Measurements from ENCODE around the gene ADGRE3. TPM values are rescaled to one million over a fixed set of nuclear protein-coding genes. Genes with fewer than 3 reads are reported as not detected.
"Not testable (repeated sequence)": the region's sequence is repeated elsewhere in the genome, so short reads cannot be mapped to it uniquely, and the experiment has no call there.

Gene ADGRE3
- total RNA-seq, 2 donors from 2014 or later, result not detected

GRCh38 chr19:14613399-14614098 is 61.1 kb downstream of the ADGRE3 start:
- intact Hi-C loops (cut with DNase I, micrococcal nuclease); DNase-seq; ATAC-seq: not testable (repeated sequence)

- ATAC-seq (no peak), DNase-seq (no peak)
- intact Hi-C loops (cut with DNase I, micrococcal nuclease), result no loop called here
These were observed 62.0 kb downstream of the ADGRE3 start for GRCh38 chr19:14612657-14613056.

GRCh38 chr19:14612242-14612641 is 62.4 kb downstream of the ADGRE3 start:
- DNase-seq; intact Hi-C loops (cut with DNase I, micrococcal nuclease); ATAC-seq: not testable (repeated sequence)

GRCh38 chr19:14611051-14611450 is 63.6 kb downstream of the ADGRE3 start:
- ATAC-seq, result no peak
- DNase-seq, result no peak
- intact Hi-C loops (cut with DNase I, micrococcal nuclease), result no loop called here

- no peak for ATAC-seq
- DNase-seq, result no peak
- intact Hi-C loops (cut with DNase I, micrococcal nuclease), result no loop called here
These were observed 68.0 kb downstream of the ADGRE3 start for GRCh38 chr19:14606627-14607026.

- intact Hi-C loops (cut with DNase I, micrococcal nuclease), result no loop called here
- DNase-seq (no peak), ATAC-seq (no peak)
These were observed 70.7 kb downstream of the ADGRE3 start for GRCh38 chr19:14603990-14604387.

- no peak for DNase-seq
- intact Hi-C loops (cut with DNase I, micrococcal nuclease), result no loop called here
- no peak for ATAC-seq
These were observed 75.0 kb downstream of the ADGRE3 start for GRCh38 chr19:14599548-14600147.

GRCh38 chr19:14595558-14595957 is 79.1 kb downstream of the ADGRE3 start:
- intact Hi-C loops (cut with DNase I, micrococcal nuclease), result no loop called here
- ATAC-seq, result no peak
- no peak for DNase-seq

GRCh38 chr19:14589433-14589832 is 85.2 kb downstream of the ADGRE3 start:
- DNase-seq; intact Hi-C loops (cut with DNase I, micrococcal nuclease); ATAC-seq: not testable (repeated sequence)

- ATAC-seq; intact Hi-C loops (cut with DNase I, micrococcal nuclease): not testable (repeated sequence)
These were observed 89.5 kb downstream of the ADGRE3 start for GRCh38 chr19:14585187-14585586.

GRCh38 chr19:14584372-14584771 is 90.3 kb downstream of the ADGRE3 start:
- ATAC-seq; intact Hi-C loops (cut with DNase I, micrococcal nuclease); DNase-seq: not testable (repeated sequence)

More at GRCh38 chr19:14585187-14585586, 89.5 kb downstream of the ADGRE3 start:
- DNase-seq, result not testable (repeated sequence)

GRCh38 chr19:14582894-14583340 is 91.7 kb downstream of the ADGRE3 start, which contains the start of gene CLEC17A:
Gene CLEC17A, plus strand, starts transcription at chr19:14583084. Its CDS starts 77 bp downstream, at chr19:14583161.
- no peak for ATAC-seq
- intact Hi-C loops (cut with DNase I, micrococcal nuclease), result no loop called here
- DNase-seq, result no peak

GRCh38 chr19:14580623-14581237 is 93.9 kb downstream of the ADGRE3 start:
- ATAC-seq, result no peak
- intact Hi-C loops (cut with DNase I, micrococcal nuclease), result no loop called here
- no peak for DNase-seq

GRCh38 chr19:14577885-14578427 is 96.7 kb downstream of the ADGRE3 start:
- ATAC-seq, result no peak
- DNase-seq, result no peak
- intact Hi-C loops (cut with DNase I, micrococcal nuclease), result no loop called here

- intact Hi-C loops (cut with DNase I, micrococcal nuclease), result no loop called here
- DNase-seq (no peak), ATAC-seq (no peak)
These were observed 97.4 kb downstream of the ADGRE3 start for GRCh38 chr19:14577264-14577663.

- intact Hi-C loops (cut with DNase I, micrococcal nuclease), result no loop called here
- DNase-seq, result no peak
- ATAC-seq, result no peak
These were observed 98.3 kb downstream of the ADGRE3 start for GRCh38 chr19:14576363-14576762.

GRCh38 chr19:14575428-14575980 is 99.1 kb downstream of the ADGRE3 start:
- DNase-seq, result no peak
- intact Hi-C loops (cut with DNase I, micrococcal nuclease), result no loop called here
- no peak for ATAC-seq

- intact Hi-C loops (cut with DNase I, micrococcal nuclease), result loop anchor here in 1 of 2 donors (5.0 kb wide), 1 partner anchor 115 kb away; no protein-coding TSS in a partner anchor
- ATAC-seq (peak; percentile 91), DNase-seq (peak; percentile 90 to 93)
These were observed 102.8 kb downstream of the ADGRE3 start, which contains the start of gene NDUFB7 for GRCh38 chr19:14571695-14572490. Gene NDUFB7, minus strand, starts transcription at chr19:14572066. Its CDS starts 66 bp downstream, at chr19:14572000.

Data from left colon (tissue), 2 donors.